Left colon (tissue), 2 donors: ENCODE data around the gene NUDC. TPM values are rescaled to one million over a fixed set of nuclear protein-coding genes. Genes with fewer than 3 reads are reported as not detected.
A peak's percentile ranks its signal among the peaks of the same experiment; 100 is the strongest.

Experiments used
- ATAC-seq: fragments of 200-7000 bp; cut with Tn5 transposase; one replicate; pipeline ENCODE4 v1.9.1; 2020; ENCODE audit warnings: mild to moderate bottlenecking, moderate library complexity
- DNase-seq, 2 donors: peaks; one replicate each; pipeline ENCODE4 v3.0.0-alpha.2; 2020
- intact Hi-C, 2 donors: fragments of 100-400 bp; cut with DNase I in 1 of 2; cut with micrococcal nuclease in 1 of 2; formaldehyde crosslinking; loops; one replicate each; pipeline versions ENCODE4 v1.11.2 to v1.14.0; 2022; cut with DNase I, micrococcal nuclease
- total RNA-seq, 2 donors: library from RNA; stranded (reverse); fragmentation: NEBNext Ultra II Directional; extraction: Animal tissue kit (Norgen Biotek cat#: 25700); gene quantifications; one replicate each; pipeline ENCODE4 v1.2.1, GENCODE V29; 2021
- donor health status: DM: no; HTN: no; CAD: no.
- donor health status: DM: yes; HTN: yes; CAD: no.

Gene NUDC
- total RNA-seq, 2 donors from 2014 or later = 39.4 to 40.3 TPM

- ATAC-seq = no peak
Observed at GRCh38 chr1:26909951-26910342, 11.6 kb upstream of the NUDC start.

GRCh38 chr1:26910343-26911160 lies 11.0 kb upstream of the NUDC start:
- ATAC-seq (peak; percentile 40), DNase-seq (no peak)
- intact Hi-C loops = no loop called here

More at GRCh38 chr1:26909951-26910342, 11.6 kb upstream of the NUDC start:
- DNase-seq = no peak
- intact Hi-C loops = no loop called here

GRCh38 chr1:26911399-26912146 lies 10.0 kb upstream of the NUDC start:
- intact Hi-C loops = no loop called here
- DNase-seq (no peak), ATAC-seq (no peak)

- ATAC-seq (no peak), DNase-seq (no peak)
- intact Hi-C loops = no loop called here
Observed at GRCh38 chr1:26912147-26912490, 9.4 kb upstream of the NUDC start.

- DNase-seq (no peak), ATAC-seq (no peak)
- intact Hi-C loops = no loop called here
Observed at GRCh38 chr1:26913389-26913753, 8.2 kb upstream of the NUDC start.

GRCh38 chr1:26913754-26914619 lies 7.6 kb upstream of the NUDC start, which contains the start of gene NR0B2:
Gene NR0B2, minus strand, starts transcription at chr1:26913975. Its CDS starts 35 bp downstream, at chr1:26913940.
- peak; percentile 84 for ATAC-seq
- intact Hi-C loops = no loop called here
- peak; percentile 75 to 92 for DNase-seq

- DNase-seq (no peak), ATAC-seq (no peak)
- intact Hi-C loops = no loop called here
Observed at GRCh38 chr1:26915204-26915842, 6.2 kb upstream of the NUDC start.

- DNase-seq = peak in 1 of 2 donors; percentile 43
- intact Hi-C loops = no loop called here
- ATAC-seq = peak; percentile 9
Observed at GRCh38 chr1:26921126-26921539, 410 bp upstream of the NUDC start.

- intact Hi-C loops = no loop called here
- ATAC-seq = no peak
- no peak for DNase-seq
Observed at GRCh38 chr1:26922431-26922729, 837 bp downstream of the NUDC start.

GRCh38 chr1:26922901-26923300 lies 1.4 kb downstream of the NUDC start:
- intact Hi-C loops = no loop called here
- DNase-seq = no peak
- ATAC-seq = no peak

- ATAC-seq = no peak
- DNase-seq = no peak
- intact Hi-C loops = no loop called here
Observed at GRCh38 chr1:26923711-26924110, 2.2 kb downstream of the NUDC start.

GRCh38 chr1:26932531-26932930 lies 11.0 kb downstream of the NUDC start:
- intact Hi-C loops = no loop called here
- no peak for ATAC-seq
- no peak for DNase-seq

GRCh38 chr1:26936823-26937222 lies 15.3 kb downstream of the NUDC start:
- DNase-seq (no peak), ATAC-seq (no peak)
- intact Hi-C loops = no loop called here

GRCh38 chr1:26938004-26938658 lies 16.6 kb downstream of the NUDC start:
- peak; percentile 32 for ATAC-seq
- intact Hi-C loops = no loop called here
- DNase-seq = no peak

- intact Hi-C loops = no loop called here
- ATAC-seq (no peak), DNase-seq (no peak)
Observed at GRCh38 chr1:26938659-26939025, 17.1 kb downstream of the NUDC start.

- intact Hi-C loops = no loop called here
- ATAC-seq (no peak), DNase-seq (no peak)
Observed at GRCh38 chr1:26941311-26941710, 19.8 kb downstream of the NUDC start.

- no peak for ATAC-seq
- intact Hi-C loops = no loop called here
- DNase-seq = no peak
Observed at GRCh38 chr1:26942656-26943055, 21.1 kb downstream of the NUDC start.

- intact Hi-C loops = no loop called here
- DNase-seq = no peak
- peak; percentile 4 for ATAC-seq
Observed at GRCh38 chr1:26945138-26945537, 23.6 kb downstream of the NUDC start.

- intact Hi-C loops = no loop called here
- peak; percentile 94 for ATAC-seq
- peak; percentile 82 to 87 for DNase-seq
Observed at GRCh38 chr1:26945728-26946127, 24.2 kb downstream of the NUDC start.
